GM15510 (cell line): Measurements from ENCODE around the gene HECTD3.
A peak's percentile ranks its signal among the peaks of the same experiment; 100 is the strongest.

Experiments
- POLR2A ChIP-seq: IDR thresholded peaks from 3 replicates; pipeline ENCODE4 v1.6.1; 2011; ENCODE audit warnings: borderline replicate concordance; ENCODE audit not compliant: insufficient read length; ENCODE audit errors: extremely low read depth

The HECTD3 gene

DNA sequence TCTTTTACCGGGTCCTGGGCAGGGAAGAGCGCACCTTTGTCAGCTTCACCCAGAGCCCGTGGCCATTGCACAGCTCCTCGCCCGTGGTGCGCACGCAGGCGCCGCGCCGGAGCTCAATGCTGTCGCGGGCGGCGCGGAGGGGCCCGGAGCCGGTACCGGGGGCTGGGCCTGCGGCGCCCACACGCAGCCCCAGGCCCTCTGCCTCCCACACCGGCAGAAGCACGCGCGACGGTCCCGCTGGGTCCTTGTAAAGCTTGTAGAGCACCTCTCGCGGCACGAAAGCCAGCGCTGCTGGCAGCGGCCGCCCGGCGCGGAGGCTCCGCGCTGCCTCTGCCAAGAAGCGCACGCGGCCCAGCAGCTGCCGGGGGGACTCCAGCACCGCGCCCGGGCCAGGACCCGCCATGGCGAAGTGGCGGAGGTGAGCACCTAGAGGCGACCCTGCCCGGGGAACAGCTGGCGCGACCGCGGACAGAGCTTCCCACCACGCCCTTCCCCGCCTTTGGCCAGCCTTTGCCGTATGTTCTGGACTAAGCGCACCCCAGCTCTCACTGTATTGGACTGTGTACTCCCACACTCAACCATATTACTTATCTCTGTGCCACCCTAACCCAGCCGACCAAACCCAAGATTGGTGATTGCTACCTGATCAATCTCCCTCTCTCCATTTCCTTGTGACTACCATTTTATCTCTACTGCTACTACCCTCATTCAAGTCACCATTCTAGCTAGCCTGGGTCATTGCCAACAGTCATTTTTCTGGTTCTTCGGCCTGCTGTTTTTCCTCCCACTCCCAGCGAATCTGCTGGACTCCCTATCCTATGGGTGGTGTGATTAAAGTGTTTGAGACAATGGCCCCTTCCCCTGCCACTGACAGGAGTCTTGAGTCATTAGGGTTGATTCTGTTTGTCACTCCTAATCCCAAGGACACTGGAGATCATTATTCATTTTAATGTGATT lies at the start of gene HECTD3:
Gene HECTD3 (minus strand): TSS at position 470 of the 957 bp plus-strand sequence. CDS start 67 bp downstream, at position 403.
- peak; percentile 66 for TF ChIP-seq POLR2A

DNA sequence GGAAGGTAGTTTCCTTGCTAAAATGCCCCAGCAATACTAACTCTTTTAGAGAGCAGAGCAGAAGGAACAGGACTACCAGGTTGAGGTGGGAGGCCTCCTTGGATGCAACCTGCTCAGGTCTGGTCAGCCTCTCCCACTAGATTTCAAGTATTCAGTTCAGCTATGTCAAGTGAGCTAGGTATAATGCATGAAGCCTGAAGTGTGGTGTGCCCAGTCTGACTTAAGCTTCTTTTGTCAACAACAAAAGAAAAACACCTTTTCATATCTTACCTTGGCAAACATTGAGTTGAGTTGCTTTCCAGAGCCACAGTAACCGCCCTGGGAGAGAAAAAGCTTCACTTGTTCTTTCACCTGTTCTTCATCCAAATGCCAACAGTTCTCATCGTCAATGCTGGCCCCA lies 48.7 kb upstream of the HECTD3 start:
- no peak for TF ChIP-seq POLR2A

DNA sequence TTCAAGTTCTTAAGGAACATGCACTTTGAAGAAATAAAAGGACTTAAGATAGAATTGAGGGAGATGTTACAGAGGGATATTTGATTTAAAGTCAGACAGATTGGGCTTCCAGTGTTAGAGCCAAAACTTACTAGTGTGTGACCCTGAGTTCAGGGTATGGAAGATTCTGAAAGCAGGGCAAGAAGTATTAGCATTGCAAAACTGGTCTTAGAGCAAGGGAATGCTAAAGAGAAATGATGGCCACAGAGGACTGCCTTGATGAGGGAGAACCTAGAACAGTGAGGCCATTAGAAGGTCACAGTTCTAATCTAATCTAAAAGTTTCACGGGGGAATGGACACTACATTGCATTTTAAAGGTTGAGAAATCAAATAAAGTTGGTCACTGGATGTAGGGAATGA lies 46.4 kb upstream of the HECTD3 start:
- no peak for TF ChIP-seq POLR2A

DNA sequence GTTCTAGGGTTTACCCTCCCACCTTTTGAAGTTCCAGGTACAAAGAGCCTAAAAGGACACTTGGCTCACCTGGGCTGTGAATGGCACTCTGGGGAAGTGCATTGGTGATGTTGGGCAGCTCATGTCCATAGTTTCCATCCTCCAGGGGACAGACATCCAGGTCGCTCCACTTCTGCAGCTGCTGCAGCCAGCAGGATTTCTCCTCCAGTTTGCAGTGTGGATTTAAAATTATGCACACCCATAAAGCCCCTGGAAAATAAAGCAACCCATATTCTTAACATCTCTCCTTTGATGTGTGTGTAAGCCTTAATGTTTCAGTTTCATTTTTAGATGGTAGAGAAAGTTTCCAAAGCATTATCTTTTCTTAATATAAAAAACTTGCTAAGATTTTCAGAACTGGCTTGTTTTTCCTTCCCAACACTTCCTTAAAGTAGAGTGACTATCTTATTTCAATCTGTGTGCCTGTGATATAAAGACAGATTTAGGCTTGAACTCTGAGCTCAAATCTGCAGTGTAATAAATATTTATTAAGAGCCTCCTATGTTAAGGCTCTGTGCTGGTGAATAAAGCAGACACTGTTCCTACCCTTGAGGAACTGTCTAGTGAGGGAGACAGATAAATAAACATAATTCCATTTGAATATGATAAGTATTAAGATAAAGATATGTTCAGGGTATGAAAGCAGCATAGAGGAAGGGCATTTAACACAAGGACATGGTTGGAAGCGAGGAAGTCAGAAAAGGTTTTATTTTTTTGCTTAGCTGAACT lies 40.1 kb upstream of the HECTD3 start:
- no peak for TF ChIP-seq POLR2A

DNA sequence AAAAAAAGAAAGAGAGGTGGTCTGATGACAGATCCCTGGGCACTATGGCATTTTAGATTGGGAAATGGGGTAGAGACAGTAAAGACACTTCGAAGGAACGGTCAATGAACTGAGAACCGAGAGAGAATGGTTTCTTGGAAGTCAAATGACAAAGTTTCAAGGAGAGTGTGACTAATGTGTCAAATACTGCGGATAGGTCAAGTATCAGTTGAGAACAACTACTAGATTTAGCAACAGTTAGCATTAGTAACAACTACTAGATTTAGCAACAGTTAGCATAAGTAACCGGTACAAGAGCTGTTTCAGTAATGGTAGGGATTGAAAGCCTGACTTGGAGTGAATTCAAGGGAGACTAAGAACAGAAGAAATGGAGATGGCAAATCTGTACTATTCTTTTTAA lies 35.9 kb upstream of the HECTD3 start:
- TF ChIP-seq POLR2A: no peak

DNA sequence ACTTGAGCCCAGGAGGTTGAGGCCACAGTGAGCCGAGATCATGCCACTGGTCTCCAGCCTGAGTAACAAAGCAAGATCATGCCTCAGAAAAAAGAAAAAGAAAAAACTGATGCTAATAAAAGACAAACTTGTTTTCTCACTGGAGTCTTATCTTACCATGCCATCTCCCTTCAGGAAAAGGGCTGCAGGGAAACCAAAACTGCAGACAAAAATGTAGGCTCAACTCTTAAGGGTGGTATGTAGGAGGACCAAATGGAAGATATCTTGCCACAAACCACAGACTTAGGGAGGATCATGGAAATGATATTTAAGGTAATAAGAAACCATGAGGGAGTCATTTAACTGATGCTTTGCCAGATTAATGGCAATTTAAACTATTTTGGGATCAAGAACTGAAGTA lies 33.8 kb upstream of the HECTD3 start:
- no peak for TF ChIP-seq POLR2A

DNA sequence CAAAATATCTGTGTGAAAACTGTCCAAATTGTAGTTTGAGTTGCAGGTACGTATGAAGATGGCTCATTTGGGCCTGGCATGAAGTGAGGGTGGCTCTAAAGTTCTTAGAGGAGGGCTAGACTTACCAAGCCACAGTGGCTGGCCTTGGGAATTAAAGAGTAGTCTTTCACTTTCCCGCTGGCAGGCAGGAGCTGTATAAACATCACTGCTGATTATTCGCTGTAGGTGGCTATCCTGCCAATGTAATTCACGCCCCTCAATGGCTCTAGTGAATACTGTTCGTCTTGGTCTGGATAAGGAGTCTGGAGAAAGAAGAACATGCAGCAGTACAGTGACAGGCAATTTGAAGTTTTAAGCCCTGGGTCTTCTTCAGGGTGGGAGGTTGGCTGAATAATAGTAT lies 32.0 kb upstream of the HECTD3 start:
- no peak for TF ChIP-seq POLR2A

DNA sequence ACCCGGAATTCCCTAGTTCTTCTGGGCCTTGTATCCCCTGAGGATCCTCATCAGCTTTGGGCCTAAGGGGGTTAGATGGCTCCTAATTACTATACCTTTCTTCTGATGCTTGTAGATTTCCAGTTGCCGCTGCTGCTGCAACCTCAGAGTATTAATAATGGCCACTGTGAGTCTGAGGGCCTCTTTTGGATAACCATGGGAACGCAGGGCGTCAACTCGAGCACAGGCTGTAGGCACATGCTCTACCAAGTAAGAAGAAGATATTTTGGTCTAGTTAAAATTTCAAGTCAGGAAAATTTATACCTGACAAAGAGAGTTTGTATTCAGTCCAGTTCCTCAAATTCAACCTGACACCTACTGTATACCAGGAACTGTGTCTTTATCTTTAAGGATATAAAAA lies 29.2 kb upstream of the HECTD3 start:
- no peak for TF ChIP-seq POLR2A

DNA sequence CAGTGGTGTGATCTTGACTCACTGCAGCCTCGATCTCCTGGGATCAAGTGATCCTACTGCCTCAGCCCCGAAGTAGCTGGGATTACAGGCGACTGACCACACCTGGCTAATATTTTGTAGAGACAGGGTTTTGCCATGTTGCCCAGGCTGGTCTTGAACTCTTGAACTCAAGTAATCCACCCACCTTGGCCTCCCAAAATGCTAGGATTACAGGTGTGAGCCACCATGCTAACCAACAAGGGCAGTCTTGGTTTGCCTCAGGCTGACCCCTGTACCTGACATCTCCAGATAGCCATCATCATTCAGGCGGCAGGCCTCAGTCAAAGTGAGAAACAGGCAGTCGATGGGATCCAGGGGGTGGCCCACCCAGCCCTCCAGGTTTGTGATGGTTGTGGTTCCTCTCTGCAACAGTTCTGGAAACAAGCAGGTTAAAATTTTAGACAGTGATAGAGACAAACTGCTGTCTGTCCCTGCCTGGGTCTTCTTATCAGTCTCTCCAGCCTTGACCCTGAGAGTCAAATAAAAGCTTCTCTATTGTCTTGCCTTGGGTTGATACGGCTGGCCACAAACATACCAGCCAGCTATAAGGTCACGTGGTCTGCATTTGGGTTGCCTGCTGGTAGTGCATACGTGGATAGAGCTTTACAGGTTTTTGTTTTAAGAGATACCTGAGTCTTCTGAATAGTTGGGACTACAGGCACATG lies 27.7 kb upstream of the HECTD3 start:
- no peak for TF ChIP-seq POLR2A

DNA sequence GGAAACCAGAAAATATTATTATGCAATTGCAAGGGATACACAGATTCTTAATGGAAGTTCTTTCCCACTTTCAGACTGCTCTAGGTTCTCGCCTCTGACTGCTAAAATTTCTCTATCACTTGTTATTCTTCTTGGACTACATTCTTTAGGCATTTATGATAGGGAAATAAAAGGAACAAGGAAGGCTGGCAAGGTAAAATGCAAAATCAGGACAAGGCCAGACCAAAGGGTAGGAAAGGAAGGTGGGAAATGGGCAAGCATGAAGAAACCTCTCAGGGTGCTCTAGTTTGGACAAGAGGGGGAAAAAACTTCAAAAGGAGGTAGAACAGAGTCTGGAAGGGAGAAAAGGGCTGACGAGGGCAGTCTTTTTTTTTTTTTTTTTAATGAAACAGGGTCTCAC lies 27.1 kb upstream of the HECTD3 start:
- no peak for TF ChIP-seq POLR2A

DNA sequence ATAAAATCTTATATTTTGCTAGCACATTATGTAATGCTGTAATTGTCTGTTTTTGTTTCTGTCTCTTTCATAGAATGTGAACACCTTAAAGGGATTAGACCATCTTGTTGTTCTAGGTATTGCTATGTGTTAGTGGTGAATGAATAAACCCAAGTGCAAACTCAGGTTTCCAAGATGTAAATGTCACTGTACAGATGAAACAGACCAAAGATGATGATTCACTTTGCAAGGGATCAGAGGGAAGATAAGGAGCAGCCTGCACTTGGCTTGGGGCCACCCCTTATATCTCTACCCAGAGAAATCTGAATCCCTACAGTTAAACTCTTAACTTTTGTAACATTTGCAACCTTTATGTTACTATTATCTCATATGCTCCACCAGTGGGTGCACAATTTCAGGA lies 26.3 kb upstream of the HECTD3 start:
- no peak for TF ChIP-seq POLR2A

DNA sequence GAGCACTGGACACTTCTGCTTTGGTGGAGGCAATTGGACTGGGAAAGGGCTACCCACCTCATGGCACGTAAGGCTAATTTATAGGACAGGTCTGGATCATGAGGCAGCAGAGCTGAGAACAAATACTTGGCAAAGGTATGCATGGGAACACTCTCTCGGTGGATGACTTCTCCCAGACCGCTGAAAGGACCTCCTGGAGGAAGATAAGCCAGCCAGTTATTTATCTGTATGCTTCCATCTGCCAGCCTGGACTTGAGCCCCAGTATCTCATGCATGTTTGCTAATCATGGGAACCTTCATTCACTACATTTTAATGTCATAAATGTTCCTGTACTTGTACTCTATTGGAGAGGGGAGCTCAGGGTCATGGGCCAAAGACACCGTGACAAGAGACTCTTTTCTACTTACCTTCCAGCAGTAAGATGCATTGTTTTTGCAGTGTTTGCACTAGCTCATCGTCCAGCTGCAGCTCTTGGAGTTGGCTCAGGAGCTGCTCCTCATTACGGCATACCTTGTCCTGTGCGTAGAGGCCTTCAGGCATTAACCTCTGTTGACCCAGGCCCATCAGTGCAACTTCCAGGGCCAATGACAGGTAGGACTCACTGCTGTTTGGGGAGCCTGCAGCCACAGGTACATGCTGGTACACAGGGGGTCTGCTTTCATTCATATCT lies 24.6 kb upstream of the HECTD3 start:
- TF ChIP-seq POLR2A: no peak

DNA sequence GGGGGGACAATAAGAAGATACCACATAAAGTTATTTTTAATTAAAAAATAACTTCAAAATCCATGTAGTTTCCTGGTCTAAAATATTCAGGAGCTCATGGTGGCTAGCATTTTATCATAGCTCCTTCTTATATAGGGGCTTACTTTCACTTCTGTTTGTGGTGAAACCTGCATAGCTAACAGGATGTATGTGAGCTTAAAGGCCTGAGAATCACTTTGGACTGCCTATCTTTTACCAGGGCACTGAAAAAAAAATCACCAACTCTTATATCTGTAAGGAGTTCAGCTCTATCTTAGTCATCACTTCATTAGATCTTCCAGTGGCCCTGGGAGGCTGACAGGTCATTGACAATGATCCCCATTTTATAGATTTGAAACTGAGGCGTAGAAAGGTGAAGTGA lies 22.2 kb upstream of the HECTD3 start:
- no peak for TF ChIP-seq POLR2A

DNA sequence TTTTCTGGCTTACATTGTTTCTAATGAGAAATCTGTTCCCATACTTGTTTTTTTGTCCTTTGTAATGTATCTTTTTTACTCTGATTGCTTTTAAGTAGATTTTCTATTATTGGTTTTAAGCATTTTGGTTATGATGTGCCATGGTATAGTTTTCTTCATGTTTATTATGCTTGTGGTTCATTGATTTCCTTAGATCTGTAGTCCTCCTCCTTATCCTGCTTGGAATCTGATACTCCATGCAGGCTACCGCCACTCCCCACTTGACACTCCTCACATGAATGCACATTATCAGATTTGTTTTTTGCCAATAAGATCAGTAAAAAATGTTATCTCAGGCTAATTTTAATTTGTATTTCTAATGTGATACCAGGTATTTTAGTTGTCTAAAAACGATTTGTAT lies 21.7 kb upstream of the HECTD3 start:
- TF ChIP-seq POLR2A: no peak
